Measurements from ENCODE around the gene KRT4.
"Not testable (repeated sequence)": the region's sequence is repeated elsewhere in the genome, so short reads cannot be mapped to it uniquely, and the experiment has no call there.

KRT4 gene

GRCh38 chr12:52771505-52771904 is 42.4 kb downstream of the KRT4 start:
- no peak for DNase-seq

- no peak for DNase-seq
These were observed 42.8 kb downstream of the KRT4 start for GRCh38 chr12:52771088-52771487.

GRCh38 chr12:52769946-52770345 is 44.0 kb downstream of the KRT4 start:
- no peak for DNase-seq

- no peak for DNase-seq
These were observed 44.6 kb downstream of the KRT4 start for GRCh38 chr12:52769354-52769753.

GRCh38 chr12:52768479-52769200 is 45.3 kb downstream of the KRT4 start:
- no peak for DNase-seq

GRCh38 chr12:52767427-52767826 is 46.5 kb downstream of the KRT4 start:
- no peak for DNase-seq

GRCh38 chr12:52767020-52767379 is 46.9 kb downstream of the KRT4 start:
- DNase-seq, result no peak

GRCh38 chr12:52766351-52767019 is 47.4 kb downstream of the KRT4 start:
- DNase-seq, result no peak

GRCh38 chr12:52765702-52766101 is 48.2 kb downstream of the KRT4 start:
- DNase-seq, result no peak

- no peak for DNase-seq
These were observed 49.9 kb downstream of the KRT4 start for GRCh38 chr12:52763991-52764390.

- no peak for DNase-seq
These were observed 50.8 kb downstream of the KRT4 start for GRCh38 chr12:52763036-52763659.

- no peak for DNase-seq
These were observed 52.1 kb downstream of the KRT4 start for GRCh38 chr12:52761802-52762201.

- not testable (repeated sequence) for DNase-seq
These were observed 52.7 kb downstream of the KRT4 start for GRCh38 chr12:52761218-52761617.

- no peak for DNase-seq
These were observed 53.3 kb downstream of the KRT4 start for GRCh38 chr12:52760623-52761022.

- DNase-seq, result no peak
These were observed 54.2 kb downstream of the KRT4 start for GRCh38 chr12:52759695-52760094.

GRCh38 chr12:52759218-52759617 is 54.7 kb downstream of the KRT4 start:
- no peak for DNase-seq

- no peak for DNase-seq
These were observed 56.3 kb downstream of the KRT4 start for GRCh38 chr12:52757449-52758176.
